Sigmoid colon (tissue), 7 donors: Measurements from ENCODE around the gene OR2J3. TPM values are rescaled to one million over a fixed set of nuclear protein-coding genes. Genes with fewer than 3 reads are reported as not detected.

Experiments
- DNase-seq: peaks from one replicate; pipeline ENCODE4 v3.0.0-alpha.2; 2019
- H3K27ac ChIP-seq, 4 donors: fragments of 200-600 bp; sonication (generic); one replicate each; pipeline ENCODE4 v1.5.1; 2016 to 2019; ENCODE audit warnings: mild to moderate bottlenecking in 1 of 4
- H3K27me3 ChIP-seq, 3 donors: fragments of 200-600 bp; sonication (generic); one replicate each; pipeline ENCODE4 v1.5.1; 2019; ENCODE audit warnings: mild to moderate bottlenecking in 1 of 3
- H3K36me3 ChIP-seq, 4 donors: fragments of 200-600 bp; sonication (generic); one replicate each; pipeline ENCODE4 v1.5.1; 2016 to 2019
- H3K4me1 ChIP-seq, 4 donors: fragments of 200-600 bp; sonication (generic); one replicate each; pipeline ENCODE4 v1.5.1; 2017 to 2019
- H3K4me3 ChIP-seq, 4 donors: fragments of 200-600 bp; sonication (generic); one replicate each; pipeline ENCODE4 v1.5.1; 2017 to 2019; ENCODE audit warnings: mild to moderate bottlenecking in 2 of 4, moderate library complexity in 1 of 4
- H3K9me3 ChIP-seq, 4 donors: fragments of 200-600 bp in 3 of 4; sonication (generic) in 3 of 4; one replicate each; pipeline versions ENCODE4 v1.5.1 to v1.6.1; 2013 to 2019
- EP300 ChIP-seq, 4 donors: sonication (generic); formaldehyde crosslinking; IDR thresholded peaks; one replicate each; pipeline ENCODE4 v1.6.1; 2017; ENCODE audit warnings: antibody characterized with exemption in 4 of 4
- POLR2A ChIP-seq, 2 donors: fragments of 450-650 bp; IDR thresholded peaks; one replicate each; pipeline ENCODE4 v1.6.1; 2016; ENCODE audit warnings: antibody characterized with exemption in 2 of 2, mild to moderate bottlenecking in 2 of 2, moderate library complexity in 2 of 2
- POLR2AphosphoS5 ChIP-seq, 4 donors: sonication (generic); formaldehyde crosslinking; IDR thresholded peaks; one replicate each; pipeline ENCODE4 v1.6.1; 2017; ENCODE audit warnings: antibody characterized with exemption in 4 of 4
- WGBS, 2 donors: extraction: QIAGEN DNeasy Blood & Tissue Kit; methylation state at CpG; one replicate each; pipeline ENCODE4 v1.1.7; 2013; 5-methylcytosine and 5-hydroxymethylcytosine counted together
- intact Hi-C: fragments of 100-400 bp; cut with DNase I; formaldehyde crosslinking; loops from one replicate; pipeline ENCODE4 v1.15.1; 2023
- polyA plus RNA-seq, 3 donors: library from polyadenylated mRNA; stranded (reverse); fragments of 200-250 nt; gene quantifications; one replicate each; pipeline ENCODE4 v1.2.3, GENCODE V29; 2013
- total RNA-seq, 4 donors: library from RNA; depleted of rRNA; stranded (reverse); fragments of >200 nt; gene quantifications; one replicate each; pipeline ENCODE4 v1.1.0, GENCODE V29; 2016
- TF ChIP-seq, protein P1 (sequence below), 4 experiments: fragments of 450-650 bp in 3 of 4; fragments of 200-600 bp in 1 of 4; IDR thresholded peaks; one replicate each; pipeline ENCODE4 v1.5.1; 2016 to 2019; ENCODE audit warnings: antibody characterized with exemption in 4 of 4, mild to moderate bottlenecking in 3 of 4, moderate library complexity in 2 of 4
- donor health status: healthy with polysubstance abuse.
- donor health status: Bipolar disorder and iron deficiency.
- donor health status: healthy.

Gene OR2J3
- total RNA-seq, result not detected
- polyA plus RNA-seq, result not detected

GRCh38 chr6:29107758-29108157 lies at the start of gene OR2J3:
TSS of gene OR2J3 (plus strand) at chr6:29108058. CDS start at chr6:29111891, 3,833 bp downstream.
- intact Hi-C loops, result no loop called here
- no peak within 1 kb of the TSS for H3K27ac ChIP-seq
- 16 to 46% methylated on average over 1 of the region's 1 CpG for WGBS, 2 donors
- H3K4me3 ChIP-seq, result no peak within 1 kb of the TSS
- H3K4me1 ChIP-seq, result no peaks in the 10 kb centered on the region
- no peaks in the 10 kb centered on the region for H3K36me3 ChIP-seq
- TF ChIP-seq POLR2AphosphoS5 (IDR thresholded peaks at IDR 0.05), result no peak
- TF ChIP-seq EP300 (IDR thresholded peaks at IDR 0.05), result no peak
- no peaks in the 10 kb centered on the region for H3K27me3 ChIP-seq
- no peaks in the 10 kb centered on the region for H3K9me3 ChIP-seq
- DNase-seq, result no peak

- Histone ChIP-seq H3K27me3 (no peaks in the 10 kb centered on the region), H3K4me3 (no peak overlapping the region), H3K27ac (no peak overlapping the region), H3K9me3 (no peaks in the 10 kb centered on the region), H3K36me3 (no peaks in the 10 kb centered on the region), H3K4me1 (no peaks in the 10 kb centered on the region)
- intact Hi-C loops, result no loop called here
- DNase-seq, result no peak
- 31 to 35% methylated on average over 9 of the region's 9 CpGs for WGBS, 2 donors
- TF ChIP-seq POLR2A (IDR thresholded peaks at IDR 0.05), result no peak
- TF ChIP-seq EP300 (IDR thresholded peaks at IDR 0.05), result no peak
- TF ChIP-seq, protein P1, sequence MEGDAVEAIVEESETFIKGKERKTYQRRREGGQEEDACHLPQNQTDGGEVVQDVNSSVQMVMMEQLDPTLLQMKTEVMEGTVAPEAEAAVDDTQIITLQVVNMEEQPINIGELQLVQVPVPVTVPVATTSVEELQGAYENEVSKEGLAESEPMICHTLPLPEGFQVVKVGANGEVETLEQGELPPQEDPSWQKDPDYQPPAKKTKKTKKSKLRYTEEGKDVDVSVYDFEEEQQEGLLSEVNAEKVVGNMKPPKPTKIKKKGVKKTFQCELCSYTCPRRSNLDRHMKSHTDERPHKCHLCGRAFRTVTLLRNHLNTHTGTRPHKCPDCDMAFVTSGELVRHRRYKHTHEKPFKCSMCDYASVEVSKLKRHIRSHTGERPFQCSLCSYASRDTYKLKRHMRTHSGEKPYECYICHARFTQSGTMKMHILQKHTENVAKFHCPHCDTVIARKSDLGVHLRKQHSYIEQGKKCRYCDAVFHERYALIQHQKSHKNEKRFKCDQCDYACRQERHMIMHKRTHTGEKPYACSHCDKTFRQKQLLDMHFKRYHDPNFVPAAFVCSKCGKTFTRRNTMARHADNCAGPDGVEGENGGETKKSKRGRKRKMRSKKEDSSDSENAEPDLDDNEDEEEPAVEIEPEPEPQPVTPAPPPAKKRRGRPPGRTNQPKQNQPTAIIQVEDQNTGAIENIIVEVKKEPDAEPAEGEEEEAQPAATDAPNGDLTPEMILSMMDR (IDR thresholded peaks at IDR 0.05), result no peak
- no peak for TF ChIP-seq POLR2AphosphoS5 (IDR thresholded peaks at IDR 0.05)
Measured at GRCh38 chr6:29071831-29072723, 35.8 kb upstream of the OR2J3 start.

DNA sequence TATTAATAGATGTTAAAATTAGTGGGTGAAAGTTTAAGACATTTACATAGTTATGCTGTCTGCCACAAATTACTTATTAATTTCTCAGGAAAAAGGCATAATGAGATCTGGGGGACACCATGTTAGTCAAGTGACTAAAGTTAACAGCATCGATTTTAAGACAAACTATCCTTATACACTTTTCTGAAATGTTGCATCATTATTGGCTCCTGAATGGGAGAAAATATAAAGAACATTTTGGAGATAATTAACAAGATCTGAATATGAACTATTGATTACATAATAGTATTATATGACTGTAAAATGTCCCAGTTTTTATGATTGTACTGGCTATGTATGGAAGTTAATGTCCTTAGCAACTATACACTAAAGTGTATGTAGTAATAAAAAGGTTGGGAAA lies 28.7 kb upstream of the OR2J3 start:
- DNase-seq, result no peak
- no peak for TF ChIP-seq POLR2AphosphoS5 (IDR thresholded peaks at IDR 0.05)
- TF ChIP-seq POLR2A (IDR thresholded peaks at IDR 0.05), result no peak
- TF ChIP-seq, protein P1 (IDR thresholded peaks at IDR 0.05), result no peak
- TF ChIP-seq EP300 (IDR thresholded peaks at IDR 0.05), result no peak
- Histone ChIP-seq H3K9me3 (no peaks in the 10 kb centered on the region), H3K36me3 (no peaks in the 10 kb centered on the region), H3K4me3 (no peak overlapping the region), H3K27ac (no peak overlapping the region), H3K4me1 (no peaks in the 10 kb centered on the region), H3K27me3 (no peaks in the 10 kb centered on the region)
- intact Hi-C loops, result no loop called here
- WGBS, 2 donors, result 76 to 87% methylated on average over 1 of the region's 1 CpG

- H3K36me3 ChIP-seq, result no peaks in the 10 kb centered on the region
- no peaks in the 10 kb centered on the region for H3K9me3 ChIP-seq
- no peak overlapping the region for H3K27ac ChIP-seq
- H3K4me1 ChIP-seq, result no peaks in the 10 kb centered on the region
- TF ChIP-seq, protein P1 (IDR thresholded peaks at IDR 0.05), result no peak
- no peak for TF ChIP-seq POLR2AphosphoS5 (IDR thresholded peaks at IDR 0.05)
- no peak for TF ChIP-seq POLR2A (IDR thresholded peaks at IDR 0.05)
- TF ChIP-seq EP300 (IDR thresholded peaks at IDR 0.05), result no peak
- intact Hi-C loops, result no loop called here
- H3K4me3 ChIP-seq, result no peak overlapping the region
- no peaks in the 10 kb centered on the region for H3K27me3 ChIP-seq
- no peak for DNase-seq
Measured at GRCh38 chr6:29081312-29081711, 26.5 kb upstream of the OR2J3 start.

DNA sequence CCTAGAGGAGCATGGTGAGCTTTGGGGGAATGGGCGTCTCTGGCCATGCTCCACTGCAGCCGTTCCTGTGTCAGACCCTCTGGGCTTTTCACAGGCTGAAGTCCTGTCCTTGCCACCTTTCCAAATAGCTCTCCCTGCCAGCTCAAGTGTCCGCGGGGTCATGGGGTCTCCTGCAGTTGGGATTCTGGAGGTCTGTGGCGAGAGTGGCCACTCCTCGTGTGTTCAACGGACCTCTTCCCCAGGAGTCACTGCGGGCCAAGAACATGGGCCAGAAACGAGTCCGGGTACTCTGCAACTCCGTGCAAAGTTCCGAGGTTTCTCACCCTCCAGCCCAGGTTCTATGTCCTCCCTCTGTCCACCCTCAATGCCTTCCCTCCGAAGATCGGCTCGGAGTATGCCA lies 25.4 kb upstream of the OR2J3 start:
- WGBS, 2 donors, result 94 to 95% methylated on average over 15 of the region's 15 CpGs

More for the DNA sequence above, 25.4 kb upstream of the OR2J3 start:
- H3K36me3 ChIP-seq, result no peaks in the 10 kb centered on the region
- no peak overlapping the region for H3K4me3 ChIP-seq
- no peak overlapping the region for H3K27ac ChIP-seq
- intact Hi-C loops, result no loop called here
- H3K27me3 ChIP-seq, result no peaks in the 10 kb centered on the region
- H3K4me1 ChIP-seq, result no peaks in the 10 kb centered on the region
- DNase-seq, result peak; percentile 38
- no peaks in the 10 kb centered on the region for H3K9me3 ChIP-seq
- TF ChIP-seq, protein P1 (IDR thresholded peaks at IDR 0.05), result no peak
- TF ChIP-seq EP300 (IDR thresholded peaks at IDR 0.05) (no peak), POLR2A (IDR thresholded peaks at IDR 0.05) (no peak), POLR2AphosphoS5 (IDR thresholded peaks at IDR 0.05) (no peak)
